BJ (cell line): ENCODE measurements around the gene PHLDA1. TPM values are rescaled to one million over a fixed set of nuclear protein-coding genes. Genes with fewer than 3 reads are reported as not detected.

Source experiments
- CTCF ChIA-PET: fragments of 350-600 bp; formaldehyde crosslinking; extraction: SDS; loops from one replicate; lab custom pipeline; 2021; ENCODE audit warnings: antibody characterized with exemption, inconsistent platforms; lab: Yijun Ruan, JAX
- POLR2A ChIA-PET: fragments of 300-600 bp; sonication (Branson Sonifier 250); formaldehyde crosslinking; extraction: SDS; loops from one replicate; lab custom pipeline; 2021; ENCODE audit warnings: antibody characterized with exemption; lab: Charles Lee
- DNase-seq: peaks from one replicate; pipeline ENCODE4 v3.0.0-alpha.2; 2011; ENCODE audit warnings: low read depth
- H3K27me3 ChIP-seq: 2 replicates; pipeline ENCODE4 v1.6.0; 2011; ENCODE audit warnings: low read length; ENCODE audit not compliant: control insufficient read depth, insufficient read depth
- H3K36me3 ChIP-seq: 2 replicates; pipeline ENCODE4 v1.5.1; 2011; ENCODE audit warnings: low read length; ENCODE audit not compliant: control insufficient read depth, insufficient read depth
- H3K4me3 ChIP-seq: 2 replicates; pipeline ENCODE4 v1.5.1; 2011; ENCODE audit warnings: low read depth, mild to moderate bottlenecking, control low read depth, low read length
- CTCF ChIP-seq: IDR thresholded peaks from 2 replicates; pipeline ENCODE4 v1.5.1; 2011; ENCODE audit warnings: low read depth, mild to moderate bottlenecking, control low read depth, inconsistent platforms, low read length, moderate library complexity; ENCODE audit not compliant: insufficient read depth
- polyA plus RNA-seq: library from polyadenylated mRNA; depleted of rRNA; stranded (reverse); fragments of >200 nt; gene quantifications from 2 replicates; pipeline ENCODE4 v1.2.3, GENCODE V29; 2011

The PHLDA1 gene
- polyA plus RNA-seq, 1 experiment, result 8.1 TPM

- peak overlapping the region; percentile 70 for H3K4me3 ChIP-seq
- CTCF ChIA-PET, result interaction anchor here (0.6 to 9.0 kb wide), 8 partner anchors 67 to 508 kb away, joined by 3 to 98 read pairs (median 5); no protein-coding TSS in a partner anchor
- TF ChIP-seq CTCF, result no peak
- H3K27me3 ChIP-seq, result no peaks in the 10 kb centered on the region
- POLR2A ChIA-PET, result interaction anchor here (0.6 kb wide), 1 partner anchor 202 kb away, joined by 3 read pairs; no protein-coding TSS in a partner anchor
- H3K36me3 ChIP-seq, result no peaks in the 10 kb centered on the region
- no peak for DNase-seq
These were observed 1.8 kb upstream of the PHLDA1 start for GRCh38 chr12:76033081-76034011.

GRCh38 chr12:76032043-76032981 lies 736 bp upstream of the PHLDA1 start:
- DNase-seq, result no peak
- POLR2A ChIA-PET, result interaction anchor here (0.5 to 1.1 kb wide), 5 partner anchors 201 to 521 kb away, joined by 3 to 7 read pairs (median 3); partner anchors contain the start of gene KRR1
- CTCF ChIA-PET, result interaction anchor here (0.5 to 9.0 kb wide), 16 partner anchors 18 to 507 kb away, joined by 3 to 98 read pairs (median 4); no protein-coding TSS in a partner anchor

GRCh38 chr12:76031081-76031413 lies 529 bp downstream of the PHLDA1 start:
- no peaks in the 10 kb centered on the region for H3K27me3 ChIP-seq
- CTCF ChIA-PET, result interaction anchor here (0.7 to 9.0 kb wide), 16 partner anchors 10 to 505 kb away, joined by 3 to 98 read pairs (median 4); no protein-coding TSS in a partner anchor
- peak overlapping the region; percentile 70 for H3K4me3 ChIP-seq
- DNase-seq, result no peak
- H3K36me3 ChIP-seq, result no peaks in the 10 kb centered on the region
- TF ChIP-seq CTCF, result no peak
- POLR2A ChIA-PET, result interaction anchor here (0.6 to 1.0 kb wide), 4 partner anchors 208 to 541 kb away, joined by 3 to 7 read pairs (median 3); no protein-coding TSS in a partner anchor

More at GRCh38 chr12:76032043-76032981, 736 bp upstream of the PHLDA1 start:
- no peak for TF ChIP-seq CTCF
- H3K36me3 ChIP-seq, result no peaks in the 10 kb centered on the region
- peak overlapping the region; percentile 70 for H3K4me3 ChIP-seq
- H3K27me3 ChIP-seq, result no peaks in the 10 kb centered on the region

GRCh38 chr12:76030341-76031080 lies 1.1 kb downstream of the PHLDA1 start:
- H3K36me3 ChIP-seq, result no peaks in the 10 kb centered on the region
- DNase-seq, result no peak
- CTCF ChIA-PET, result interaction anchor here (0.7 to 9.0 kb wide), 14 partner anchors 10 to 505 kb away, joined by 3 to 98 read pairs (median 4); no protein-coding TSS in a partner anchor
- peak overlapping the region; percentile 70 for H3K4me3 ChIP-seq
- no peak for TF ChIP-seq CTCF
- H3K27me3 ChIP-seq, result no peaks in the 10 kb centered on the region
- POLR2A ChIA-PET, result interaction anchor here (0.6 to 1.0 kb wide), 4 partner anchors 208 to 541 kb away, joined by 3 to 4 read pairs (median 3); no protein-coding TSS in a partner anchor
